Small intestine (tissue), 7 donors: ENCODE results near the gene ACSL5. TPM values are rescaled to one million over a fixed set of nuclear protein-coding genes. Genes with fewer than 3 reads are reported as not detected.
"Not testable (repeated sequence)": the region's sequence is repeated elsewhere in the genome, so short reads cannot be mapped to it uniquely, and the experiment has no call there.

Source experiments
- DNase-seq, 2 donors: peaks; one replicate each; pipeline versions ENCODE4 v3.0.0 to v3.0.0-alpha.2; 2013
- FAIRE-seq: peaks from 2 replicates; lab custom pipeline; 2012; peaks lifted over from hg19 to GRCh38; lab: Jason Lieb, UNC
- H3K27ac ChIP-seq, 3 donors: one replicate each; pipeline ENCODE4 v1.5.1; 2013; ENCODE audit warnings: low read length in 2 of 3, mild to moderate bottlenecking in 2 of 3, control low read depth in 1 of 3, inconsistent platforms in 1 of 3, low read depth in 1 of 3, moderate library complexity in 1 of 3
- H3K27me3 ChIP-seq, 3 donors: one replicate each; pipeline ENCODE4 v1.6.1; 2013; ENCODE audit warnings: low read length in 3 of 3, inconsistent platforms in 1 of 3; ENCODE audit not compliant: control insufficient read depth in 3 of 3, insufficient read depth in 3 of 3
- H3K36me3 ChIP-seq, 3 donors: one replicate each; pipeline ENCODE4 v1.6.1; 2013; ENCODE audit warnings: low read length in 3 of 3, inconsistent platforms in 1 of 3, low read depth in 1 of 3, mild to moderate bottlenecking in 1 of 3, moderate library complexity in 1 of 3; ENCODE audit not compliant: control insufficient read depth in 3 of 3, insufficient read depth in 2 of 3
- H3K4me1 ChIP-seq, 3 donors: one replicate each; pipeline ENCODE4 v1.6.1; 2013; ENCODE audit warnings: low read length in 2 of 3, inconsistent platforms in 1 of 3, low read depth in 1 of 3, mild to moderate bottlenecking in 1 of 3, moderate library complexity in 1 of 3; ENCODE audit not compliant: control insufficient read depth in 3 of 3, insufficient read depth in 2 of 3
- H3K4me3 ChIP-seq, 3 donors: one replicate each; pipeline ENCODE4 v1.5.1; 2013; ENCODE audit warnings: low read length in 3 of 3, control low read depth in 1 of 3, inconsistent platforms in 1 of 3, low read depth in 1 of 3, mild to moderate bottlenecking in 1 of 3, moderate library complexity in 1 of 3
- H3K9me3 ChIP-seq, 2 donors: one replicate each; pipeline ENCODE4 v1.6.1; 2013; ENCODE audit warnings: low read depth in 1 of 2, low read length in 1 of 2; ENCODE audit not compliant: control insufficient read depth in 2 of 2, insufficient read depth in 1 of 2
- WGBS, 3 donors: extraction: QIAGEN DNeasy Blood & Tissue Kit; methylation state at CpG; one replicate each; pipeline ENCODE4 v1.1.7; 2013; 5-methylcytosine and 5-hydroxymethylcytosine counted together
- polyA plus RNA-seq, 4 donors: library from polyadenylated mRNA; stranded (reverse) in 3 of 4; unstranded in 1 of 4; fragments of 200-250 nt in 3 of 4; fragments of 120-200 nt in 1 of 4; gene quantifications; one replicate each; pipeline versions ENCODE4 v1.2.1 to v1.2.3, GENCODE V29; 2013
- donor health status: healthy with polysubstance abuse.
- donor health status: control.
- donor health status: control.
- donor health status: Bipolar disorder and iron deficiency.
- donor health status: healthy.

The ACSL5 gene
- polyA plus RNA-seq, 4 donors, result 163 to 425 (median 292) TPM

DNA sequence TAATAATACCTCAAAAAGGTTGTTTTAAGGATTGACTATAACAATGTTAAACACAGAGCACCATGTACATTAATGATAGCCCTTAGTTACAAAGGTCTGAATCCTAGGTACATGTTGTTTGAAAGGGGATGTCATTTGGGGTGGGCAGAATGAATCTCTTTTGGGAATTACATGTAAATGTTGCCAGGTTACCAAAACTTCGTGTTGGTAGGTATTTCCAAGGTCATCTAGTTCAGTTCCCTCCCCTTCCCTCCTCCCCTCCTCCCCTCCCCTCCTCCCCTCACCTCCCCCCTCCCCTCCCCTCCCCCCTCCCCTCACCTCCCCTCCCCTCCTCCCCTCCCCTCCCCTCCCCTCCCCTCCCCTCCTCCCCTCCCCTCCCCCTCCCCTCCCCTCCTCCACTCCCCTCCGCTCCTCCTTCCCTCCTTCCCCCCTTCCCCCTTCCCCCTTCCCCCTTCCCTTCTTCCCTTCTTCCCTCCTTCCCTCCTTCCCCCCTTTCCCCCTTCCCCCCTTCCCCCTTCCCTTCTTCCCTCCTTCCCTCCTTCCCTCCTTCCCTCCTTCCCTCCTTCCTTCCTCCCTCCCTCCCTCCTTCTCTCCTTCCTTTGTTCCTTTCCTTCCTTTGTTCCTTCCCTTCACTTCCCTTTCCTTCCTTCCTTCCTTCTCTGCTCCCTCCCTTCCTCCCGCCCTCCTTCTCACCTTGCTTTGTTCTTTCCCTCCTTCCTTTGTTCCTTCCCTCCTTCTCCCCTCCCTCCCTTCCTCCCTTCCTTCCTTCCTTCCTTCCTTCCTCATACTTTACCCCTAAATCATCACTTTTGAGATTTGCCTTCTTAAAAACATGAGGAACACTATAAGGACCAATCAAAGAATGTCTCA lies 81.2 kb downstream of the ACSL5 start:
- no peak for DNase-seq
- WGBS, 3 donors, result 58 to 74% (median 60%) methylated on average over 2 of the region's 3 CpGs
- no peaks in the 10 kb centered on the region for H3K9me3 ChIP-seq
- no peaks in the 10 kb centered on the region for H3K36me3 ChIP-seq
- no peak for FAIRE-seq
- H3K27ac ChIP-seq, result no peak overlapping the region
- H3K27me3 ChIP-seq, result no peaks in the 10 kb centered on the region
- H3K4me3 ChIP-seq, result no peak overlapping the region
- H3K4me1 ChIP-seq, result no peaks in the 10 kb centered on the region

DNA sequence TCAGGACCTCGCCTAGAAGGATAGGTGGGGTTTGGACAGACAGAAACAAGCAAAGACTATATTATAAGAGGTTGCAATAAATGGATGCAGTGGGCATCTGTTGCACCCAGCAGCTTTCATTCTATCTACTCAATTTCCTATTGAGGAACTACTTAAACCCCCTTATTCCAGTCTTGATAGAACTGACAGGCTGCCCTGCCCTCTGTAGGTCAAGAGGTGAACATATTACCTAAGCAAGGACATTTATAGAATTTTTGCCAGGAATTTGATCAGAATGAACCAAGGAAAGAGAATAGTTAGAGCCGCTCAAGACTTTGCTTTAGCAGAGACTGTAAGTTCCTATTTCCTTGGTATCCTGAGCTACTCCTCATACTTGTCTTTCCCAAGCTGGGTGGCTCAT lies 82.6 kb downstream of the ACSL5 start:
- Histone ChIP-seq H3K4me3 (no peak overlapping the region), H3K27ac (no peak overlapping the region), H3K27me3 (no peaks in the 10 kb centered on the region), H3K36me3 (peaks cover 0 to 4% (median 2%) of the 10 kb centered on the region in 3 donors), H3K4me1 (no peaks in the 10 kb centered on the region), H3K9me3 (no peaks in the 10 kb centered on the region)
- DNase-seq (no peak), FAIRE-seq (no peak)
- 93 to 98% (median 97%) methylated on average over 2 of the region's 2 CpGs for WGBS, 3 donors

DNA sequence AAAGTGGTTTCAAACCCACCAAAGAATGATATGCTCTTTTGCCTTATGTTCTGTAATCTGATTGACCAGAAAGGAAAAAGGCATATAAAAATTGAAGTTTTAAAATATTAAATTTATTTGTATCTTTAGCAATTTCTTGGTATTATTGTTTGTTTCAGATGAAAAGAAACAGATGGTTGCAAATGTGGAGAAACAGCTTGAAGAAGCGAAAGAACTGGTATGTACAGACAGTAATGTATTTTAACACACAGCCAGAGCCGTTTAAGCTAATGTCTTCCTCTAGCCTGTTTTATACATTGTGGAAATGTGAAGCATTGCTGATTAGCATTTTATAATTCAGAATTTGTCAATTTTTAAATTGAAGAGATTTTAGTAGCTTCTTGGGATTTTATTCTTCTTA lies 86.5 kb downstream of the ACSL5 start:
- Histone ChIP-seq H3K27me3 (no peaks in the 10 kb centered on the region), H3K27ac (no peak overlapping the region), H3K9me3 (no peaks in the 10 kb centered on the region), H3K4me3 (no peak overlapping the region), H3K36me3 (peaks cover 0 to 7% (median 2%) of the 10 kb centered on the region in 3 donors), H3K4me1 (no peaks in the 10 kb centered on the region)
- FAIRE-seq, result no peak
- DNase-seq, result no peak
- 94 to 98% (median 97%) methylated on average over 2 of the region's 2 CpGs for WGBS, 3 donors

DNA sequence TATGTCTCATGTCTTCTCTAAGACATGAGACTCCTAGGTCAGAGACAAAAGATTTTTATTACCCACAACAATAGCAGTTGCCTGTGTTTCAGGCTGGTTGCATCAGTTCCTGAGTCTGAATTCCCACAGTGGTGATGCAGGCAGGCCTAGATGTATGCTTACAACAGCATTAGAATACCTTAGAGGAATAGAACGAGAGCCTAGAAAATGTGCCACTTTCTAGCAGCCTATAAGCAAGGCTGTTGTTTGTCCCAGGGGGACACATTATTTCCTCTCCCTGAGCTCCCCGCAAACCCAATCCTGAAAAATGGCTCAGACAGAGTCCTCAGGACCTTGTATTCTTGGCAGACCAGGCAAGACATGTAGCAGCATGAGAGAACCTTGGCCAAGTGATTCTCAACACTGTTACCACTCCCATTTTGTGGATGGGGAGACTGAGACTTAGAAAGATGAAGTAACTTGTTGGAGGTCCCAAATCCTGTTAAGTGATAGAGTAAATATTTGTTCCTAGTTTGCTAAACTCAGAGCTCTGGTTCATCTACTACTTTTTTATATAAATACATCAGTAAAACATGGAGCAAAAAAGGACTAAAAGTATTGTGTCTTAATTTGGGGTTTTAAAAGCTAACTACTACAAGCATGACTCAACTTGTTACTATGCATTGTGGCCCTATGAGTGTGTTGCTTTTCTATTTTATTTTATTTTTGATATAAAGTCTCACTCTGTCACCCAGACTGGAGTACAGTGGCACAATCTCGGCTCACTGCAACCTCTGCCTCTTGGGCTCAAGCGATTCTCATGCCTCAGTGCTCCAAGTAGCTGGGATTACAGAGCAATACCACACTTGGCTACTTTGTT lies 87.3 kb downstream of the ACSL5 start:
- Histone ChIP-seq H3K4me1 (no peaks in the 10 kb centered on the region), H3K9me3 (no peaks in the 10 kb centered on the region), H3K27ac (no peak overlapping the region), H3K36me3 (peaks cover 0 to 7% (median 4%) of the 10 kb centered on the region in 3 donors), H3K27me3 (no peaks in the 10 kb centered on the region), H3K4me3 (no peak overlapping the region)
- 96 to 99% (median 98%) methylated on average over 4 of the region's 4 CpGs for WGBS, 3 donors
- FAIRE-seq (no peak), DNase-seq (no peak)

DNA sequence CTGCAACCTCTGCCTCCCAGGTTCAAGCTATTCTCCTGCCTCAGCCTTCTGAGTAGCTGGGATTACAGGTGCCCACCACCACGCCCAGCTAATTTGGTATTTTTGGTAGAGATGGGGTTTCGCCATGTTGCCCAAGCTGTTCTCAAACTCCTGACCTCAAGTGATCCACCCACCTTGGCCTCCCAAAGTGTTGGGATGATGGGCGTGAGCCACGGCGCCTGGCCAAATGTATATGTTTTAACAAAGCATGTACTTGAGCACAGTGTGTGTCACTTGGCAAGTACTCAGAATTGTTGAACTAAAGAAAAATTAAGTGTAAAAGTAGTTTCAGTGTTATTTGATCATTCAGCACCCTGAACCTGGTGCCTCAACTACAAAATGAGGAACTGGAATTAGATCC lies 90.2 kb downstream of the ACSL5 start:
- 96 to 99% (median 96%) methylated on average over 5 of the region's 5 CpGs for WGBS, 3 donors
- H3K36me3 ChIP-seq, H3K27ac ChIP-seq, H3K4me1 ChIP-seq, H3K9me3 ChIP-seq, H3K27me3 ChIP-seq, FAIRE-seq, DNase-seq, H3K4me3 ChIP-seq: not testable (repeated sequence)

DNA sequence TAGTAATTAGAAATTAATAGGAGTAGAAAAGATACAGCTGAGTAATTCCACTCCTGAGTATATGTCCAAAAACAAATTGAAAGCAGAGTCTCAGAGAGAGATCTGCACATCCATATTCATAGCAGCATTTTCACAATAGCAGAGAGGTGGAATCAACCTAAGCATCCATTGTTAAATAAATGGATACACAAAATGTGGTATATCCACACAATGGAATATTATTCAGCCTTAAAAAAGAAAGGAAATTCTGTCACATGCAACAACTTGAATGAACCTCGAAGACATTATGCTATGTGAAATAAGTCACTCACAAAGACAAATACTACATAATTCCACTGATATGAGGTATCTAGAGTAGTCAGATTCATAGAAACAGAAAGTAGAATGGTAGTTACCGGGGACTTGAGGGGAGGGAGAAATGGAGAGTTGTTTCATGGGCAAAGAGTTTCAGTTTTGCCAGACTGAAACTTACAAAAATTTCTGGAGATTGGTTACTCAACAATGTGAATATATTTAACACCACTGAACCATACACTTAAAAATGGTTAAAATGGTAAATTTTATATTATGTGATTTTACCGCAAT lies 91.5 kb downstream of the ACSL5 start:
- H3K27ac ChIP-seq, result no peak overlapping the region
- DNase-seq, result no peak
- no peaks in the 10 kb centered on the region for H3K9me3 ChIP-seq
- no peaks in the 10 kb centered on the region for H3K4me1 ChIP-seq
- 85 to 96% (median 88%) methylated on average over 3 of the region's 3 CpGs for WGBS, 3 donors
- H3K36me3 ChIP-seq, result peaks cover 0 to 10% (median 7%) of the 10 kb centered on the region in 3 donors
- FAIRE-seq, result no peak
- H3K4me3 ChIP-seq, result no peak overlapping the region
- no peaks in the 10 kb centered on the region for H3K27me3 ChIP-seq

DNA sequence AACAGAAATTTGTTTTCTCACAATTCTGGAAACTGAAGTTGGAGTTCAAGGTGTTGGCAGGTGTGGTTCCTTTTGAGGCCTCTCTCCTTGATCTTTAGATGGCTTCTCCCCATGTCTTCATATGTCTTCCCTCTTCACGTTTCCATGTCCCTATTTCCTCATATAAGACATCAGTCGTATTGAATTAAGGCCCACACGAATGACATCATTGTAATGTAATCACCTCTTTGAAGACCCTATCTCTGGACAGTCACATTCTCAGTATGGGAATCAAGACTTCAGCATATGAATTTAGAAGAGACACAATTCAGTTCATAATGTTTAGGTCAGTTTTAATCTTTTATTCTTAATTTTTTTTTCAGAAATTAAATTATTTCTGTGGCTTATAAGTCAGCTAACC lies 92.9 kb downstream of the ACSL5 start:
- Histone ChIP-seq H3K9me3 (no peaks in the 10 kb centered on the region), H3K27ac (no peak overlapping the region), H3K36me3 (peaks cover 0 to 10% (median 5%) of the 10 kb centered on the region in 3 donors), H3K27me3 (no peaks in the 10 kb centered on the region), H3K4me1 (no peaks in the 10 kb centered on the region), H3K4me3 (no peak overlapping the region)
- no peak for FAIRE-seq
- no peak for DNase-seq
- 84 to 87% (median 86%) methylated on average over 3 of the region's 3 CpGs for whole genome bisulfite sequencing, 3 donors

DNA sequence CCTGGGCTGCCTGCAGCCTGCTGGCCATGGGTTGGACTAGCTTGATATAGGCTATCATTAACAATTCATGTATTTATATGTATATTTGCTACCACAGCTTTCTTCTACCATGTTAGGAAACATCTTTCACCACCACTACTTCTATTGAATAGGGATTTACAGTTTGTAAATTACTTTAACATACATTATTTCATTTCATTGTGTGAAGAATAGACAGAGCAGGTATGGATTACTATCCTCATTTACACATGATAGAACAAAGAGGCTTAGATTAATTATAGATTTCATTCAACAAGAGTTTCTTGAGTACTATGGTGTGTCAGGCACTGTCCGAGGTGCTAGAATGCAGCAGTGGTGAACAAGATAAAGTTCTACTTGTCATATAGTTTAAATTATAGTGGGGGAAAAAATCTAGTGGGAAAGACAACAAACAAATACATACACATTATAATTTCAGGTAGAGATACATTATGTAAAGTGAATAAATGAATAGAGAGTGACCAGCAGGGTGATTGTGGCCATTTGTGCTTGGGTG lies 93.7 kb downstream of the ACSL5 start:
- peaks cover 0 to 2% (median 0%) of the 10 kb centered on the region in 3 donors for H3K4me1 ChIP-seq
- H3K9me3 ChIP-seq, result no peaks in the 10 kb centered on the region
- no peak overlapping the region for H3K4me3 ChIP-seq
- WGBS, 3 donors, result 92 to 97% (median 96%) methylated on average over 1 of the region's 1 CpG
- no peak overlapping the region for H3K27ac ChIP-seq
- no peak for FAIRE-seq
- no peak for DNase-seq
- H3K27me3 ChIP-seq, result no peaks in the 10 kb centered on the region
- H3K36me3 ChIP-seq, result peaks cover 0 to 10% (median 5%) of the 10 kb centered on the region in 3 donors
